HCT116 (cell line): Measurements from ENCODE around the gene HAUS8. TPM values are rescaled to one million over a fixed set of nuclear protein-coding genes. Genes with fewer than 3 reads are reported as not detected.

Source experiments
- ATAC-seq: fragments of 200-7000 bp; cut with Tn5 transposase; 2 replicates; pipeline ENCODE4 v1.9.1; 2020; ENCODE audit warnings: mild to moderate bottlenecking, moderate library complexity
- BruUV-seq: library from RNA; stranded (reverse); fragments of 400-500 nt; replicated peaks from 2 replicates; lab custom pipeline; 2021; lab: Mats Ljungman, UMichigan
- CTCF ChIA-PET: fragments of 300-600 bp; sonication (Branson Sonifier 250); formaldehyde crosslinking; loops from one replicate; lab custom pipeline; 2021; ENCODE audit warnings: antibody characterized with exemption; lab: Charles Lee
- POLR2A ChIA-PET: fragments of 300-600, 350-600 bp; sonication (Branson Sonifier 250); formaldehyde crosslinking; loops from one replicate; lab custom pipeline; 2021; ENCODE audit warnings: antibody characterized with exemption; lab: Charles Lee
- RAD21 ChIA-PET, 2 experiments: fragments of 300-600 bp; sonication (Branson Sonifier 250); formaldehyde crosslinking; loops; one replicate each; lab custom pipeline; 2023; ENCODE audit warnings: low total read pairs in 2 of 2; ENCODE audit not compliant: uncharacterized antibody in 2 of 2, unreplicated experiment in 2 of 2, low non-redundant PET in 1 of 2; lab: Charles Lee
- DNase-seq: peaks from one replicate; pipeline ENCODE4 v3.0.0-alpha.2; 2010; ENCODE audit warnings: low read depth, low spot score
- H2AFZ ChIP-seq: fragments of 200-600 bp; shearing (Covaris generic), sonication (generic); 2 replicates; pipeline ENCODE4 v1.6.1; 2017; ENCODE audit warnings: low read depth, mixed run types, mixed read lengths, antibody characterized with exemption, low read length; ENCODE audit not compliant: poor library complexity, severe bottlenecking
- H3K27ac ChIP-seq: 2 replicates; pipeline ENCODE4 v1.5.1; 2012; ENCODE audit warnings: low read depth, low read length
- H3K27me3 ChIP-seq: fragments of 200-600 bp; sonication (generic); 2 replicates; pipeline ENCODE4 v1.6.1; 2016; ENCODE audit warnings: mixed run types, low read length, mixed read lengths; ENCODE audit not compliant: insufficient read depth
- H3K36me3 ChIP-seq, 2 experiments: fragments of 200-500 bp in 1 of 2; fragments of 200-600 bp in 1 of 2; sonication (Bioruptor generic) in 1 of 2; sonication (generic) in 1 of 2; 2 replicates each; pipeline versions ENCODE4 v1.5.1 to v1.6.1; 2014 to 2016; ENCODE audit warnings: low read length in 2 of 2, inconsistent platforms in 1 of 2, mixed read lengths in 1 of 2, mixed run types in 1 of 2; ENCODE audit not compliant: insufficient read depth in 2 of 2, control insufficient read depth in 1 of 2
- H3K4me1 ChIP-seq, 2 experiments: fragments of 200-600 bp in 1 of 2; sonication (generic) in 1 of 2; 2 replicates each; pipeline versions ENCODE4 v1.5.1 to v1.6.1; 2012 to 2017; ENCODE audit warnings: low read length in 2 of 2, inconsistent platforms in 1 of 2, mild to moderate bottlenecking in 1 of 2, mixed read lengths in 1 of 2, mixed run types in 1 of 2, moderate library complexity in 1 of 2; ENCODE audit not compliant: insufficient read depth in 2 of 2, control insufficient read depth in 1 of 2
- H3K4me2 ChIP-seq: fragments of 200-600 bp; sonication (generic); 2 replicates; pipeline ENCODE4 v1.6.1; 2017; ENCODE audit warnings: mixed run types, low read length, mixed read lengths
- H3K4me3 ChIP-seq, 2 experiments: fragments of 200-600 bp in 1 of 2; sonication (generic) in 1 of 2; replicated peaks in 1 of 2; 2 replicates each; pipeline ENCODE4 v1.5.1; 2011 to 2016; ENCODE audit warnings: low read length in 2 of 2, control low read depth in 1 of 2, low read depth in 1 of 2, mild to moderate bottlenecking in 1 of 2, mixed read lengths in 1 of 2, mixed run types in 1 of 2
- H3K79me2 ChIP-seq: fragments of 200-600 bp; sonication (generic); 2 replicates; pipeline ENCODE4 v1.6.1; 2017; ENCODE audit warnings: mild to moderate bottlenecking, mixed run types, low read length, moderate library complexity, mixed read lengths; ENCODE audit not compliant: insufficient read depth
- H3K9ac ChIP-seq: fragments of 200-600 bp; sonication (generic); 2 replicates; pipeline ENCODE4 v1.6.1; 2016; ENCODE audit warnings: low read length, mixed read lengths
- H3K9me2 ChIP-seq: fragments of 200-600 bp; sonication (generic), shearing (Covaris generic); 2 replicates; pipeline ENCODE4 v1.6.1; 2017; ENCODE audit warnings: mixed run types, mild to moderate bottlenecking, moderate library complexity; ENCODE audit not compliant: insufficient read depth
- H3K9me3 ChIP-seq, 2 experiments: fragments of 200-500 bp in 1 of 2; fragments of 200-600 bp in 1 of 2; sonication (Bioruptor generic) in 1 of 2; sonication (generic) in 1 of 2; 2 replicates each; pipeline ENCODE4 v1.6.1; 2014 to 2017; ENCODE audit warnings: low read length in 2 of 2, mixed read lengths in 2 of 2, inconsistent platforms in 1 of 2, low read depth in 1 of 2, mild to moderate bottlenecking in 1 of 2, mixed run types in 1 of 2, moderate library complexity in 1 of 2; ENCODE audit not compliant: control insufficient read depth in 1 of 2, insufficient read depth in 1 of 2
- H4K20me1 ChIP-seq: fragments of 200-600 bp; sonication (generic), shearing (Covaris generic); 2 replicates; pipeline ENCODE4 v1.6.1; 2017; ENCODE audit warnings: mixed run types, mild to moderate bottlenecking, moderate library complexity; ENCODE audit not compliant: insufficient read depth
- CBX3 ChIP-seq: IDR thresholded peaks from 2 replicates; pipeline ENCODE4 v1.6.1; 2012; ENCODE audit warnings: low read depth
- ELF1 ChIP-seq: IDR thresholded peaks from 2 replicates; pipeline ENCODE4 v1.6.1; 2012; ENCODE audit warnings: low read depth, borderline replicate concordance
- EZH2phosphoT487 ChIP-seq: fragments of 200-600 bp; IDR thresholded peaks from 2 replicates; pipeline ENCODE4 v1.6.1; 2018; ENCODE audit warnings: antibody characterized with exemption, borderline replicate concordance
- FOSL1 ChIP-seq: IDR thresholded peaks from 2 replicates; pipeline ENCODE4 v1.6.1; 2012; ENCODE audit warnings: low read depth
- JUND ChIP-seq: IDR thresholded peaks from 2 replicates; pipeline ENCODE4 v1.6.1; 2012
- MAX ChIP-seq: IDR thresholded peaks from 2 replicates; pipeline ENCODE4 v1.6.1; 2012
- POLR2A ChIP-seq: IDR thresholded peaks from 2 replicates; pipeline ENCODE4 v1.7.0; 2011; ENCODE audit warnings: borderline replicate concordance; ENCODE audit not compliant: insufficient read depth, insufficient read length; ENCODE audit errors: extremely low read depth
- POLR2AphosphoS5 ChIP-seq: IDR thresholded peaks from 2 replicates; pipeline ENCODE4 v1.6.1; 2011; ENCODE audit warnings: mild to moderate bottlenecking, low read depth, low read length, moderate library complexity
- RAD21 ChIP-seq: IDR thresholded peaks from 2 replicates; pipeline ENCODE4 v1.6.1; 2012; ENCODE audit warnings: low read depth, mild to moderate bottlenecking
- SIN3A ChIP-seq: IDR thresholded peaks from 2 replicates; pipeline ENCODE4 v1.6.1; 2012; ENCODE audit warnings: low read depth
- SP1 ChIP-seq: IDR thresholded peaks from 2 replicates; pipeline ENCODE4 v1.6.1; 2012; ENCODE audit warnings: low read depth
- TCF7L2 ChIP-seq: IDR thresholded peaks from 2 replicates; pipeline ENCODE4 v1.7.0; 2011; ENCODE audit warnings: borderline replicate concordance, inconsistent platforms; ENCODE audit not compliant: insufficient read depth, insufficient read length; ENCODE audit errors: extremely low read depth
- YY1 ChIP-seq: IDR thresholded peaks from 2 replicates; pipeline ENCODE4 v1.6.1; 2011; ENCODE audit warnings: low read length, low read depth, moderate library complexity, mild to moderate bottlenecking; ENCODE audit not compliant: insufficient replicate concordance; ENCODE audit errors: extremely low read depth
- ZFX ChIP-seq: fragments of 450-650 bp; IDR thresholded peaks from 2 replicates; pipeline ENCODE4 v1.6.1; 2017
- ZNF274 ChIP-seq: fragments of 200-500 bp; sonication (Bioruptor generic); IDR thresholded peaks from 2 replicates; pipeline ENCODE4 v1.6.1; 2014; ENCODE audit warnings: mild to moderate bottlenecking, low read depth, low read length, inconsistent platforms
- intact Hi-C: fragments of 100-400 bp; cut with micrococcal nuclease; formaldehyde crosslinking; loops from 2 replicates; pipeline ENCODE4 v1.10.0; 2022
- total RNA-seq: library from RNA; stranded (reverse); gene quantifications from one replicate; pipeline ENCODE4 v1.2.1, GENCODE V29; 2021; ENCODE audit not compliant: unreplicated experiment
- TF ChIP-seq, protein P1 (sequence below), 3 experiments: fragments of 200-600 bp in 1 of 3; sonication (generic) in 1 of 3; IDR thresholded peaks in 2 of 3; conservative IDR thresholded peaks in 1 of 3; 2 replicates each; pipeline ENCODE4 v1.5.1; 2012 to 2017; ENCODE audit warnings: low read depth in 2 of 3, low read length in 2 of 3, antibody characterized with exemption in 1 of 3, borderline replicate concordance in 1 of 3, control low read depth in 1 of 3, mild to moderate bottlenecking in 1 of 3, mixed read lengths in 1 of 3, mixed run types in 1 of 3, moderate library complexity in 1 of 3; ENCODE audit not compliant: insufficient read depth in 1 of 3
- TF ChIP-seq, protein P2 (sequence below): IDR thresholded peaks from 2 replicates; pipeline ENCODE4 v1.6.1; 2012; ENCODE audit warnings: low read depth
- TF ChIP-seq, protein P3 (sequence below): IDR thresholded peaks from 2 replicates; pipeline ENCODE4 v1.6.1; 2012
- TF ChIP-seq, protein P4 (sequence below): IDR thresholded peaks from 2 replicates; pipeline ENCODE4 v1.6.1; 2011; ENCODE audit warnings: mild to moderate bottlenecking, low read length, moderate library complexity; ENCODE audit not compliant: insufficient replicate concordance; ENCODE audit errors: extremely low read depth

Gene HAUS8
- total RNA-seq, 1 experiment from 2014 or later = 23.6 TPM

GRCh38 chr19:17112700-17113099 lies 37.4 kb upstream of the HAUS8 start:
- TF ChIP-seq MAX (no peak), EZH2phosphoT487 (no peak), JUND (no peak), ZFX (no peak), SIN3A (no peak), RAD21 (no peak), TCF7L2 (no peak), FOSL1 (no peak), POLR2AphosphoS5 (no peak), SP1 (no peak), ZNF274 (no peak), POLR2A (no peak), ELF1 (no peak), YY1 (no peak), CBX3 (no peak)
- TF ChIP-seq, protein P1, sequence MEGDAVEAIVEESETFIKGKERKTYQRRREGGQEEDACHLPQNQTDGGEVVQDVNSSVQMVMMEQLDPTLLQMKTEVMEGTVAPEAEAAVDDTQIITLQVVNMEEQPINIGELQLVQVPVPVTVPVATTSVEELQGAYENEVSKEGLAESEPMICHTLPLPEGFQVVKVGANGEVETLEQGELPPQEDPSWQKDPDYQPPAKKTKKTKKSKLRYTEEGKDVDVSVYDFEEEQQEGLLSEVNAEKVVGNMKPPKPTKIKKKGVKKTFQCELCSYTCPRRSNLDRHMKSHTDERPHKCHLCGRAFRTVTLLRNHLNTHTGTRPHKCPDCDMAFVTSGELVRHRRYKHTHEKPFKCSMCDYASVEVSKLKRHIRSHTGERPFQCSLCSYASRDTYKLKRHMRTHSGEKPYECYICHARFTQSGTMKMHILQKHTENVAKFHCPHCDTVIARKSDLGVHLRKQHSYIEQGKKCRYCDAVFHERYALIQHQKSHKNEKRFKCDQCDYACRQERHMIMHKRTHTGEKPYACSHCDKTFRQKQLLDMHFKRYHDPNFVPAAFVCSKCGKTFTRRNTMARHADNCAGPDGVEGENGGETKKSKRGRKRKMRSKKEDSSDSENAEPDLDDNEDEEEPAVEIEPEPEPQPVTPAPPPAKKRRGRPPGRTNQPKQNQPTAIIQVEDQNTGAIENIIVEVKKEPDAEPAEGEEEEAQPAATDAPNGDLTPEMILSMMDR (IDR thresholded peaks at IDR 0.05 in 2 of 3, conservative IDR thresholded peaks at IDR 0.05 in 1 of 3; ENCODE audit: borderline replicate concordance in 1 of 3, insufficient read depth in 1 of 3, low read depth in 2 of 3, low read length in 2 of 3) = no peak
- TF ChIP-seq, protein P2, sequence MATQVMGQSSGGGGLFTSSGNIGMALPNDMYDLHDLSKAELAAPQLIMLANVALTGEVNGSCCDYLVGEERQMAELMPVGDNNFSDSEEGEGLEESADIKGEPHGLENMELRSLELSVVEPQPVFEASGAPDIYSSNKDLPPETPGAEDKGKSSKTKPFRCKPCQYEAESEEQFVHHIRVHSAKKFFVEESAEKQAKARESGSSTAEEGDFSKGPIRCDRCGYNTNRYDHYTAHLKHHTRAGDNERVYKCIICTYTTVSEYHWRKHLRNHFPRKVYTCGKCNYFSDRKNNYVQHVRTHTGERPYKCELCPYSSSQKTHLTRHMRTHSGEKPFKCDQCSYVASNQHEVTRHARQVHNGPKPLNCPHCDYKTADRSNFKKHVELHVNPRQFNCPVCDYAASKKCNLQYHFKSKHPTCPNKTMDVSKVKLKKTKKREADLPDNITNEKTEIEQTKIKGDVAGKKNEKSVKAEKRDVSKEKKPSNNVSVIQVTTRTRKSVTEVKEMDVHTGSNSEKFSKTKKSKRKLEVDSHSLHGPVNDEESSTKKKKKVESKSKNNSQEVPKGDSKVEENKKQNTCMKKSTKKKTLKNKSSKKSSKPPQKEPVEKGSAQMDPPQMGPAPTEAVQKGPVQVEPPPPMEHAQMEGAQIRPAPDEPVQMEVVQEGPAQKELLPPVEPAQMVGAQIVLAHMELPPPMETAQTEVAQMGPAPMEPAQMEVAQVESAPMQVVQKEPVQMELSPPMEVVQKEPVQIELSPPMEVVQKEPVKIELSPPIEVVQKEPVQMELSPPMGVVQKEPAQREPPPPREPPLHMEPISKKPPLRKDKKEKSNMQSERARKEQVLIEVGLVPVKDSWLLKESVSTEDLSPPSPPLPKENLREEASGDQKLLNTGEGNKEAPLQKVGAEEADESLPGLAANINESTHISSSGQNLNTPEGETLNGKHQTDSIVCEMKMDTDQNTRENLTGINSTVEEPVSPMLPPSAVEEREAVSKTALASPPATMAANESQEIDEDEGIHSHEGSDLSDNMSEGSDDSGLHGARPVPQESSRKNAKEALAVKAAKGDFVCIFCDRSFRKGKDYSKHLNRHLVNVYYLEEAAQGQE = no peak
- TF ChIP-seq, protein P3, sequence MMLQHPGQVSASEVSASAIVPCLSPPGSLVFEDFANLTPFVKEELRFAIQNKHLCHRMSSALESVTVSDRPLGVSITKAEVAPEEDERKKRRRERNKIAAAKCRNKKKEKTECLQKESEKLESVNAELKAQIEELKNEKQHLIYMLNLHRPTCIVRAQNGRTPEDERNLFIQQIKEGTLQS = no peak
- TF ChIP-seq, protein P4, sequence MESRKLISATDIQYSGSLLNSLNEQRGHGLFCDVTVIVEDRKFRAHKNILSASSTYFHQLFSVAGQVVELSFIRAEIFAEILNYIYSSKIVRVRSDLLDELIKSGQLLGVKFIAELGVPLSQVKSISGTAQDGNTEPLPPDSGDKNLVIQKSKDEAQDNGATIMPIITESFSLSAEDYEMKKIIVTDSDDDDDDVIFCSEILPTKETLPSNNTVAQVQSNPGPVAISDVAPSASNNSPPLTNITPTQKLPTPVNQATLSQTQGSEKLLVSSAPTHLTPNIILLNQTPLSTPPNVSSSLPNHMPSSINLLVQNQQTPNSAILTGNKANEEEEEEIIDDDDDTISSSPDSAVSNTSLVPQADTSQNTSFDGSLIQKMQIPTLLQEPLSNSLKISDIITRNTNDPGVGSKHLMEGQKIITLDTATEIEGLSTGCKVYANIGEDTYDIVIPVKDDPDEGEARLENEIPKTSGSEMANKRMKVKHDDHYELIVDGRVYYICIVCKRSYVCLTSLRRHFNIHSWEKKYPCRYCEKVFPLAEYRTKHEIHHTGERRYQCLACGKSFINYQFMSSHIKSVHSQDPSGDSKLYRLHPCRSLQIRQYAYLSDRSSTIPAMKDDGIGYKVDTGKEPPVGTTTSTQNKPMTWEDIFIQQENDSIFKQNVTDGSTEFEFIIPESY = no peak
- TF ChIP-seq, all 23 proteins: peak for 0
- ChIA-PET CTCF (no interaction called here), POLR2A (no interaction called here), RAD21 (no interaction called here)
- Histone ChIP-seq H3K4me1 (peaks cover 9 to 11% of the 10 kb centered on the region in 2 experiments), H4K20me1 (no peaks in the 10 kb centered on the region), H3K9me2 (no peaks in the 10 kb centered on the region), H3K27ac (no peak overlapping the region), H3K36me3 (peaks cover 4% of the 10 kb centered on the region in 2 experiments; a peak in 3 of 4 replicates), H3K9me3 (no peaks in the 10 kb centered on the region), H3K9ac (no peak overlapping the region), H2AFZ (no peak overlapping the region), H3K27me3 (no peaks in the 10 kb centered on the region), H3K4me3 (no peak overlapping the region), H3K4me2 (no peak overlapping the region), H3K79me2 (peaks cover 63% of the 10 kb centered on the region)
- no peak for ATAC-seq
- DNase-seq = no peak
- BruUV-seq = no TSS peak
- intact Hi-C loops = no loop called here
